RWPE2 (cell line): ENCODE results near the gene TSC22D3.
"Not testable (repeated sequence)": the region's sequence is repeated elsewhere in the genome, so short reads cannot be mapped to it uniquely, and the experiment has no call there.

ENCODE experiments used
- ATAC-seq: fragments of 200-7000 bp; cut with Tn5 transposase; 3 replicates; pipeline ENCODE4 v1.9.1; 2021; ENCODE audit warnings: low read depth
- DNase-seq: peaks from one replicate; pipeline ENCODE4 v3.0.0-alpha.2; 2020; ENCODE audit warnings: low spot score
- H3K27ac ChIP-seq: fragments of 450-650 bp; 2 replicates; pipeline ENCODE4 v1.5.1; 2017; ENCODE audit warnings: mild to moderate bottlenecking; ENCODE audit not compliant: poor library complexity, severe bottlenecking
- H3K27me3 ChIP-seq: fragments of 250-450 bp; sonication (Bioruptor Pico); 2 replicates; pipeline ENCODE4 v1.5.1; 2021; ENCODE audit warnings: mild to moderate bottlenecking, moderate library complexity; ENCODE audit not compliant: insufficient read depth, poor library complexity, severe bottlenecking
- H3K36me3 ChIP-seq: fragments of 250-450 bp; sonication (Bioruptor Pico); 2 replicates; pipeline ENCODE4 v1.5.1; 2020; ENCODE audit warnings: low read depth, mild to moderate bottlenecking, moderate library complexity
- H3K4me1 ChIP-seq: fragments of 250-450 bp; sonication (Bioruptor Pico); 2 replicates; pipeline ENCODE4 v1.5.1; 2021; ENCODE audit warnings: mild to moderate bottlenecking, moderate library complexity; ENCODE audit not compliant: insufficient read depth, poor library complexity, severe bottlenecking
- H3K4me3 ChIP-seq: fragments of 250-450 bp; sonication (Bioruptor Pico); 2 replicates; pipeline ENCODE4 v1.5.1; 2021; ENCODE audit warnings: mild to moderate bottlenecking, moderate library complexity; ENCODE audit not compliant: severe bottlenecking
- H3K9me3 ChIP-seq: fragments of 250-450 bp; sonication (Bioruptor Pico); 2 replicates; pipeline ENCODE4 v1.5.1; 2021; ENCODE audit warnings: mild to moderate bottlenecking, moderate library complexity; ENCODE audit not compliant: severe bottlenecking
- TF ChIP-seq, protein P1 (sequence below): fragments of 450-650 bp; IDR thresholded peaks from one replicate; pipeline ENCODE4 v1.5.1; 2017; ENCODE audit warnings: mild to moderate bottlenecking, moderate library complexity; ENCODE audit not compliant: poor library complexity, severe bottlenecking

TSC22D3 gene

DNA sequence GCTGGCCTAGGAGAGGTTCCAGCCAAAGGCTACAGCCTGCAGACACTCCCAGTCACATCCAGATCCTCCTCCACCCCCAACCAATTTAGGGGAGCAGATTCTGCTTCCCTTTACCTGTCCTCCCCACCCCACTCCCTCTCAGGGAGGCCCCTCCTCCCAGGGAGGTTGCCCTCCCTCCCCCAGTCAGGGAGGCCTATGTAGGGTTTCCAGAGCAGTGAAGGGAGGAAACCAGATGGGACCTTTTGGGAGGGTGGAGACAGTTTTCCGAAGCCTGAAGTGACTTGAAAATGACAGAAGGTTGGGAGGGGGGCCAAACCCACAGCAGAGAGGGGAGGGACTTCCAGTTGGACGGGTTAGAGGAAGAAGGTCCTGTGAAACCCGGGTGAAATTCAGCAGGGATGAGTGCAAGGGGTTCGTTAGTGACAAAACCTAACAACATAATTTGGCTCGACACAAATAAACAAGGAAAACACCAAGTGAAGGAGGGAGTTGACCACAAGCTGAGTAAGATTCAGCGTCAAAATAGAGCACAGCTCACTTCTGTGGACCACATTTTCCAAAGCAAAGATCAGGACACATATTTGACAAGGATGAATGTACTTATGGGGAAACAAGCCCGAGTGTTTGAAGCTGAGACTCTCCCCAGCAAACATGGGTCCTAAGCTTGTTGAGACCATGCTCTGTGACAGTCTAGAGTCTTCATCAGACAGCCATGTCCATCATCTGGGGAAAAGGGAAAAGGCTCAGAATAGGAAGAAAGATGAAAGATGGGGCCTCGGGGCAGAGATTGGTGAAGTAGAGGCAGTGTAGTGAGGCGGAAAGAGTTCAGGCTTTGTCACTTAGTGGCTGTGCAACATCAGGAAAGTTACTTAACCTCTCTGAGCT, 100.9 kb downstream of the TSC22D3 start:
- peak; percentile 40 for ATAC-seq
- no peaks in the 10 kb centered on the region for H3K27me3 ChIP-seq
- no peaks in the 10 kb centered on the region for H3K36me3 ChIP-seq
- peak overlapping the region; percentile 64 for H3K4me3 ChIP-seq
- H3K4me1 ChIP-seq, result peaks cover 34% of the 10 kb centered on the region
- no peaks in the 10 kb centered on the region for H3K9me3 ChIP-seq
- no peak for DNase-seq
- peak overlapping the region; percentile 93 for H3K27ac ChIP-seq
- TF ChIP-seq, protein P1, sequence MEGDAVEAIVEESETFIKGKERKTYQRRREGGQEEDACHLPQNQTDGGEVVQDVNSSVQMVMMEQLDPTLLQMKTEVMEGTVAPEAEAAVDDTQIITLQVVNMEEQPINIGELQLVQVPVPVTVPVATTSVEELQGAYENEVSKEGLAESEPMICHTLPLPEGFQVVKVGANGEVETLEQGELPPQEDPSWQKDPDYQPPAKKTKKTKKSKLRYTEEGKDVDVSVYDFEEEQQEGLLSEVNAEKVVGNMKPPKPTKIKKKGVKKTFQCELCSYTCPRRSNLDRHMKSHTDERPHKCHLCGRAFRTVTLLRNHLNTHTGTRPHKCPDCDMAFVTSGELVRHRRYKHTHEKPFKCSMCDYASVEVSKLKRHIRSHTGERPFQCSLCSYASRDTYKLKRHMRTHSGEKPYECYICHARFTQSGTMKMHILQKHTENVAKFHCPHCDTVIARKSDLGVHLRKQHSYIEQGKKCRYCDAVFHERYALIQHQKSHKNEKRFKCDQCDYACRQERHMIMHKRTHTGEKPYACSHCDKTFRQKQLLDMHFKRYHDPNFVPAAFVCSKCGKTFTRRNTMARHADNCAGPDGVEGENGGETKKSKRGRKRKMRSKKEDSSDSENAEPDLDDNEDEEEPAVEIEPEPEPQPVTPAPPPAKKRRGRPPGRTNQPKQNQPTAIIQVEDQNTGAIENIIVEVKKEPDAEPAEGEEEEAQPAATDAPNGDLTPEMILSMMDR, result no peak

DNA sequence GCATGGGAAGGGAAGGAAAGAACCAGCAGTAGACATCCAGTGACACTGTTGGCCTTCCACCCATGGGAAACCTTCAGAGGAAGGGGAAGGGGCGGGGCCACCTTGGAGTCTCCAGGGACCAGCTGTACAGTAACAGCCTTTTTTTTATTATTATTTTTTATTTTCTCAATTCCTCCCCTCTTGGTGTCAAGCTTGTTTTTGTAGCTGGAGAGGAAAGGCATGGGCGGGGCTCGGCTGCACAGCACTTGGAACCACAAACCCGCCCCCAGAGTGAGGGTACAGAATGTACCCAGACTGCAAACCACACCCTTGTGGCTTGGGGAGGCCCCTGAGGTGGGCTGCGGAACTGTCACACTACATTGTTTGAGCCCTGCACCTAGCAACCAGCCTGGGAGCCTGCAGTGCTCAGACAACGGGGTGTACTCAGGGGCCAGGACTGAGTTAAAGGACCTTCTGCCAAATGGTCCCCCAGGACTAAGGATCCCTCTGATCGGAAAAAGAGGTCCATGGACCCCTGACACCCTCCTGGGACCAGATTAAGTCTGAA, 101.6 kb downstream of the TSC22D3 start:
- peak; percentile 56 for ATAC-seq
- TF ChIP-seq, protein P1, result no peak
- no peaks in the 10 kb centered on the region for H3K36me3 ChIP-seq
- peak overlapping the region; percentile 93 for H3K27ac ChIP-seq
- H3K9me3 ChIP-seq, result no peaks in the 10 kb centered on the region
- H3K4me3 ChIP-seq, result no peak overlapping the region
- no peaks in the 10 kb centered on the region for H3K27me3 ChIP-seq
- DNase-seq, result peak; percentile 78
- H3K4me1 ChIP-seq, result peaks cover 30% of the 10 kb centered on the region

DNA sequence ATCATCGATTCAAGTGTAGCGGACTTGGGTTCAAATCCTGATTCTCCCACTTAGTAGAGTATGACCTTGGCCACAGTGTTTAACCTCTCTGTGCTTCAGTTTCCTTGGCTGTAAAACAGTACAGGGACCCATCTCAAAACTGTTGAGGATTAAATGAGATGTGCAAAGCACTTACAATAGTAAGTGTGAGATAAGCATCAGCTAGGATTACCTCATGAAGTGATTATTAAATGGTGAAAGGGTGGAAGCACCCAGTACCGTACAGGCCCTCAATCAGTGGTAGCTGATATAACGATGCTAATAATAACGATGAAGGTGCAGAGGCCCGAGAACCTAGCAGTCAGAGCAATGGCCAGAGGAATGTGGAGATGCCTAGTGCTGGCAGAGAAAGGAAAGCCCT, 102.2 kb downstream of the TSC22D3 start:
- no peaks in the 10 kb centered on the region for H3K9me3 ChIP-seq
- H3K4me1 ChIP-seq, result peaks cover 27% of the 10 kb centered on the region
- no peak for DNase-seq
- TF ChIP-seq, protein P1, result no peak
- no peak for ATAC-seq
- no peaks in the 10 kb centered on the region for H3K27me3 ChIP-seq
- no peaks in the 10 kb centered on the region for H3K36me3 ChIP-seq
- H3K4me3 ChIP-seq, result no peak overlapping the region
- peak overlapping the region; percentile 93 for H3K27ac ChIP-seq

DNA sequence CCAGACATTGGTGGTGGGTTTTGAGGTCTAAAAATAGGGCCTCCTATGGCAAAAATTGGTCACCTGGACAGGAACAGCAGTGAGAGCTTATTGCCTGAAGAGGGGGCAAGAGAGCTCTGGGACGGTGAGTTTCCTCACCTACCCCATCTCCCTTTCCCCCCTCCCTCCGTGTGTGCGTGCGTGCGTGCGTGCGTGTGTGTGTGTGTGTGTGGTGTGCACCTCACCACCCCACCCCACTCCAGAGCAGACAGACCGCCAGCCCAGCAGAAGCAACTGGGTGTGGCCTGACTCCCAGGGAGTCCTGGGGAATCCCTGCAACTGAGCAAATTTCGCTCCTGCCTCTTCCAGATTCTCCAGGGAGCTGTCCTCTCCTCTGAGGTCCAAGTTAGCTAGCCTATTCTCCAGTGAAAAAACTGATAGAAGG, 102.6 kb downstream of the TSC22D3 start:
- TF ChIP-seq, protein P1, result peak; percentile 71
- H3K27me3 ChIP-seq, result no peaks in the 10 kb centered on the region
- no peaks in the 10 kb centered on the region for H3K9me3 ChIP-seq
- peaks cover 26% of the 10 kb centered on the region for H3K4me1 ChIP-seq
- H3K27ac ChIP-seq, result peak overlapping the region; percentile 93
- peak; percentile 84 for DNase-seq
- no peaks in the 10 kb centered on the region for H3K36me3 ChIP-seq
- ATAC-seq, result peak; percentile 26; the same call in 2 of the 3 replicates
- no peak overlapping the region for H3K4me3 ChIP-seq

DNA sequence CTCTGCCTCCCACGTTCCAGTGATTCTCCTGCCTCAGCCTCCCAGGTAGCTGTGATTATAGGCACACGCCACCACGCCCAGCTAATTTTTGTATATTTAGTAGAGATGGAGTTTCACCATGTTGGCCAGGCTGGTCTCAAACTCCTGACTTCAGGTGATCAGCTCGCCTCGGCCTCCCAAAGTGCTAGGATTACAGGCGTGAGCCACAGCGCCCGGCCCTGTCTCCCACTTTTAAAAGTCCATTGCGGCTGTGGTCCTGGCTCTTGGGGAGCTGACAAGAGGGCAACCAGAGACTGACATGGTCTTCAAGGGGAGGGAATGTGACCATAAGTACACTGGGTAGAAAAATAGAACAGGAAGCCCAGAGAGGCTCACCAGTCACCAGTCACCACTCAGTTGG, 104.3 kb downstream of the TSC22D3 start:
- H3K36me3 ChIP-seq, DNase-seq, H3K4me3 ChIP-seq, H3K27me3 ChIP-seq, H3K9me3 ChIP-seq, H3K27ac ChIP-seq, ATAC-seq: not testable (repeated sequence)
- H3K4me1 ChIP-seq, result peaks cover 16% of the 10 kb centered on the region
